ENCODE measurements around the gene EPHA10. TPM values are rescaled to one million over a fixed set of nuclear protein-coding genes. Genes with fewer than 3 reads are reported as not detected.
"Not testable (repeated sequence)": the region's sequence is repeated elsewhere in the genome, so short reads cannot be mapped to it uniquely, and the experiment has no call there.

EPHA10 gene
- total RNA-seq, 1 experiment from 2014 or later: 7.6 TPM

- TF ChIP-seq CTCF (conservative IDR thresholded peaks at IDR 0.05): no peak
- TF ChIP-seq EZH2 (IDR thresholded peaks at IDR 0.05; ENCODE audit: low read depth): no peak
- H3K4me2 ChIP-seq: peak overlapping the region; percentile 95
- peak overlapping the region; percentile 89 for H3K4me3 ChIP-seq
- H3K79me2 ChIP-seq (ENCODE audit: low read depth): peaks cover 44% of the 10 kb centered on the region
- peaks cover 5% of the 10 kb centered on the region; the same call in 1 of the 2 replicates for H3F3A ChIP-seq (ENCODE audit: insufficient read depth, low read depth)
- POLR2A ChIA-PET (ENCODE audit: unreplicated experiment): interaction anchor here (0.5 to 0.6 kb wide), 3 partner anchors 115 to 226 kb away, joined by 3 to 7 read pairs (median 4); no protein-coding TSS in a partner anchor
- DNase-seq: no peak
- H3K9me2 ChIP-seq (ENCODE audit: insufficient read depth): no peaks in the 10 kb centered on the region
- H3K27me3 ChIP-seq (ENCODE audit: insufficient read depth, low read depth): no peaks in the 10 kb centered on the region
- H3K36me3 ChIP-seq (ENCODE audit: low read depth): no peaks in the 10 kb centered on the region
- BruUV-seq (replicated peaks): no TSS peak
- H3K9me3 ChIP-seq (ENCODE audit: insufficient read depth, low read depth): no peaks in the 10 kb centered on the region
- no peak overlapping the region for H2AFZ ChIP-seq
- peaks cover 21% of the 10 kb centered on the region for H3K4me1 ChIP-seq (replicated peaks; ENCODE audit: insufficient read depth)
- no peak overlapping the region for H3K27ac ChIP-seq
- intact Hi-C loops (cut with micrococcal nuclease; ENCODE audit: unreplicated experiment): loop anchor here (1.0 kb wide), 1 partner anchor 218 kb away; no protein-coding TSS in a partner anchor
- no peaks in the 10 kb centered on the region for H4K20me1 ChIP-seq (ENCODE audit: insufficient read depth)
- CTCF ChIA-PET: interaction anchor here (0.9 kb wide), 1 partner anchor 65 kb away, joined by 3 read pairs; no protein-coding TSS in a partner anchor
These were observed 76.0 kb downstream of the EPHA10 start for GRCh38 chr1:37688926-37689325.

- CTCF ChIA-PET: interaction anchor here (0.7 kb wide), 1 partner anchor 1344 kb away, joined by 4 read pairs; no protein-coding TSS in a partner anchor
- H3K4me3 ChIP-seq; H3K9me2 ChIP-seq (ENCODE audit: insufficient read depth); H4K20me1 ChIP-seq (ENCODE audit: insufficient read depth); DNase-seq; H3K4me2 ChIP-seq; H3K27me3 ChIP-seq (ENCODE audit: insufficient read depth, low read depth); BruUV-seq (replicated peaks); POLR2A ChIA-PET (ENCODE audit: unreplicated experiment); H2AFZ ChIP-seq; intact Hi-C loops (cut with micrococcal nuclease; ENCODE audit: unreplicated experiment); H3K9me3 ChIP-seq (ENCODE audit: insufficient read depth, low read depth); H3K36me3 ChIP-seq (ENCODE audit: low read depth); H3K27ac ChIP-seq: not testable (repeated sequence)
- Histone ChIP-seq H3K79me2 (ENCODE audit: low read depth) (peaks cover 34% of the 10 kb centered on the region), H3K4me1 (replicated peaks; ENCODE audit: insufficient read depth) (peaks cover 13% of the 10 kb centered on the region), H3F3A (ENCODE audit: insufficient read depth, low read depth) (peaks cover 15% of the 10 kb centered on the region)
These were observed 77.2 kb downstream of the EPHA10 start for GRCh38 chr1:37687764-37688163.

- Histone ChIP-seq H3K9me2 (ENCODE audit: insufficient read depth) (no peaks in the 10 kb centered on the region), H3K36me3 (ENCODE audit: low read depth) (peaks cover 10% of the 10 kb centered on the region; the same call in 1 of the 2 replicates), H3K27me3 (ENCODE audit: insufficient read depth, low read depth) (no peaks in the 10 kb centered on the region), H3K4me2 (no peak overlapping the region), H3K4me1 (replicated peaks; ENCODE audit: insufficient read depth) (peaks cover 8% of the 10 kb centered on the region), H2AFZ (no peak overlapping the region), H3K4me3 (no peak overlapping the region), H3K27ac (no peak overlapping the region), H3K9me3 (ENCODE audit: insufficient read depth, low read depth) (no peaks in the 10 kb centered on the region), H3K79me2 (ENCODE audit: low read depth) (peaks cover 24% of the 10 kb centered on the region), H4K20me1 (ENCODE audit: insufficient read depth) (0 out of 2 replicates have a peak, but pooled peaks cover 4% of the 10 kb centered on the region), H3F3A (ENCODE audit: insufficient read depth, low read depth) (peaks cover 17% of the 10 kb centered on the region)
- DNase-seq: no peak
- intact Hi-C loops (cut with micrococcal nuclease; ENCODE audit: unreplicated experiment): no loop called here
- TF ChIP-seq EZH2 (IDR thresholded peaks at IDR 0.05; ENCODE audit: low read depth) (no peak), CTCF (conservative IDR thresholded peaks at IDR 0.05) (no peak)
- POLR2A ChIA-PET (ENCODE audit: unreplicated experiment): no interaction called here
- no TSS peak for BruUV-seq (replicated peaks)
- CTCF ChIA-PET: no interaction called here
These were observed 79.2 kb downstream of the EPHA10 start for GRCh38 chr1:37685722-37686121.

- not testable (repeated sequence) for H3K27ac ChIP-seq; H3K9me3 ChIP-seq (ENCODE audit: insufficient read depth, low read depth); H3K4me2 ChIP-seq; DNase-seq; BruUV-seq (replicated peaks); H3K4me3 ChIP-seq; H3K4me1 ChIP-seq (replicated peaks; ENCODE audit: insufficient read depth); H2AFZ ChIP-seq; H3K27me3 ChIP-seq (ENCODE audit: insufficient read depth, low read depth); H4K20me1 ChIP-seq (ENCODE audit: insufficient read depth); H3K36me3 ChIP-seq (ENCODE audit: low read depth); H3K9me2 ChIP-seq (ENCODE audit: insufficient read depth)
- peaks cover 14% of the 10 kb centered on the region for H3K79me2 ChIP-seq (ENCODE audit: low read depth)
- H3F3A ChIP-seq (ENCODE audit: insufficient read depth, low read depth): peaks cover 17% of the 10 kb centered on the region
- POLR2A ChIA-PET (ENCODE audit: unreplicated experiment): interaction anchor here (0.6 kb wide), 1 partner anchor 124 kb away, joined by 23 read pairs; the partner anchor contains the start of genes C1orf122 and YRDC
- CTCF ChIA-PET: interaction anchor here (0.5 kb wide), 1 partner anchor 1526 kb away, joined by 3 read pairs; no protein-coding TSS in a partner anchor
- intact Hi-C loops (cut with micrococcal nuclease; ENCODE audit: unreplicated experiment): loop anchor here (5.0 kb wide), 1 partner anchor 982 kb away; no protein-coding TSS in a partner anchor
These were observed 80.7 kb downstream of the EPHA10 start for GRCh38 chr1:37684182-37684581.
